ENCODE results near the gene ARL6IP6.
"Not testable (repeated sequence)": the region's sequence is repeated elsewhere in the genome, so short reads cannot be mapped to it uniquely, and the experiment has no call there.

ARL6IP6 gene

DNA sequence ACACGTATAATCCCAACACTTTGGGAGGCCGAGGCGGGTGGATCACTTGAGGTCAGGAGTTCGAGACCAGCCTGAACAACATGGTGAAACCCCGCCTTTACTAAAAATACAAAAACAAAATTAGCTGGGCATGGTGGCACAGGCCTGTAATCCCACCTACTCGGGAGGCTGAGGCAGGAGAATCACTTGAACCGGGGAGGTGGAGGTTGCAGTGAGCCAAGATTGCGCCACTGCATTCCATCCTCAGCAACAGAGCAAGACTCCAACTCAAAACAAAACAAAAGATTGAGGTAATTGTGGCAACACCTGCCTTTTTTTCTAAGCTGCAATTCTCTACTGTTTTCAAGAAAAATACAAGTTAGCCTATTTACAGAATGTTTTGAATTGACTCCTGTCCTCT is 4.2 kb downstream of the ARL6IP6 start:
- not testable (repeated sequence) for DNase-seq

DNA sequence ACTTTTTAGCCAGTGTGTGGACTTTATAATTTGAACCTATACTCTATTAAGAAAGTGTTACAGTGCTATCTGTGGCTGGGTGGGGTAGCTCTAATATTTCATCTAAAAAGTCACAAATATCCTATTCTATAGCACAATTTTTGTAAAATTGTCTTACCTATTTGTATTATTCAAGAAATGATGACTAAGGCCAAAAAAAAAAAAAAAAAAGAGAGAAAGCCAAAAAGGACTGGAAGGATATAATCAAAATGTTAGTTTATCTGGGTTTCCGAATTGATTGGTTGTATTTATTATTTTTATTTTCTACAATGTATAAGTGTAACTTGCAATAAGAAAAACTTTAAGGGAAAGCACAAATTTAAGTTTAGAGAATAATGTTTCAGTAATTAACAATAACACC is 5.5 kb downstream of the ARL6IP6 start:
- DNase-seq = no peak

DNA sequence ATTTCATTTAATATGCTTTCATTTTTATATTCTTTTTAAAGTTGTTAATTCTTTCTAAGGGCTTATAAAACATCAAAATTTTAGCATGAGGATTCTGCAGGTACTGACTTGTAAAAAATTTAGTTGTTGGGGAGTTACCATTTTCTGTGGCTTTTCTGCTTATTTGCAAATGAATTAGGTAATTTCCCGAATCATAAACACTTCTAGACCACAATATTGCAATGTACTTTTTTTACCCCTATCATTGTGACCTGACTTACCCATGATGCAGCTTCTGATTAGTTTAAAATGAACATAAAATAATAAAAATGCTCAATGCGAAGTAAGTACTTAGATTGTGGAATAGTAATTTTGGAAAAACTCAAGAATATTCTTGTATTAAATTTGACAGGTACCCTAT is 11.4 kb downstream of the ARL6IP6 start:
- no peak for DNase-seq

DNA sequence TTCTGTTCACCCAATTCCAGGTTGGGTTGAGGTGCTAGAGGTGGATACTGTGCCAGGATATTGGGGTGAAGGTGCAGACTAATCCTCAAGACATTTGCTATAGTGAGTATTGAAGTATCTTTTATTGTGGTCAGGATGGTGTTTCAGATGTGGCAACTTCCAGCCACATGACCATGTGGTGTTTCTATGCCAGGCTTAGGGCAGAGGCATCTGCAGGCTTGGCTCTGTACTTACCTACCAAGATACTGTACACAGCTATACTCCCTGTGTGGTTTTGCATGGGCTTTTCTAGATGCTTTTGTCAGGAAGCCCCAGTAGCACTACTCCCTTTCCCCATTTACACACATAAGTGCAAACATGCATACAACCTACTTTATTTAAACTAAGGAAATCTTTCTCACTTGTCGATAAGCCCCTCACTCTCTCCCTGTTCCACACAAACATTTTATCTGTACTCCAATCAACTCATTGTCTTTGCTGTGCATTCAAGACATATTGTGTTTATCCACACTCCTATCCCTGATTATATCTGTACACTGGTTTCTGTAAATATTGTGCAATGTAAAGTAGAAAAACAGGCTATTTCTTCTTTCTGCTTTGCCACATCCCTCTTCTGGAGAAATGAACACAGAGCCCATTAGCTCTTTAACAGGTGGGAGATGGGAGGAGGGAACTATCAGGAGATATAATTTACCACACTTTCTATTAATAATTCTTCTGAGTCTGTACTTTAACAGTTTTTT is 12.3 kb downstream of the ARL6IP6 start:
- no peak for DNase-seq

DNA sequence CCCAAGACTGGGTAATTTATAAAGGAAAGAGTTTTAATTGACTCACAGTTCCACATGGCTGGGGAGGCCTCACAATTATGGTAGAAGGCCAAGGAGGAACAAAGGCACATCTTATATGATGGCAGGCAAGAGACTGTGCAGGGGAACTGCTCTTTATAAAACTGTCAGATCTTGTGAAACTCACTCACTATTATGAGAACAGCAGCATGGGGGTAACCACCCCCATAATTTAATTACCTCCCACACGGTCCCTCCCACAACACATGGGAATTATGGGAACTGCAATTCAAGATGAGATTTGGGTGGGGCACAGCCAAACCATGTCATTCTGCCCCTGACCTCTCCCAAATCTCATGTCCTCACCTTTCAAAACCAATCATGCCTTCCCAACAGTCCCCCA is 19.1 kb downstream of the ARL6IP6 start:
- DNase-seq = not testable (repeated sequence)

DNA sequence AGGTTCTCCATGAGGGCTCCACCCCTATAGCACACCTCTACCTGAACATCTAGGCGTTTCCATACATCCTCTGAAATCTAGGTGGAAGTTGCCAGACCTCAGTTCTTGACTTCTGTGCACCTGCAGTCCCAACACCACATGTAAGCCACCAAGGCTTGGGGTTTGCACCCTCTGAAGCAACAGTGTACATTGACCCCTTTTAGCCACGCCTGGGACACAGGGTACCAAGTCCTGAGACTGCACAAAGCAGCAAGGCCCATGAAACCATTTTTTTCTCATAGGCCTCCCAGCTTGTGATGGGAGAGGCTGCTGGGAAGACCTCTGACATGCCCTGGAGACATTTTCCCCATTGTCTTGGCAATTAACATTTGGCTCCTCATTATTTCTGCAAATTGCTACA is 20.0 kb downstream of the ARL6IP6 start:
- no peak for DNase-seq

DNA sequence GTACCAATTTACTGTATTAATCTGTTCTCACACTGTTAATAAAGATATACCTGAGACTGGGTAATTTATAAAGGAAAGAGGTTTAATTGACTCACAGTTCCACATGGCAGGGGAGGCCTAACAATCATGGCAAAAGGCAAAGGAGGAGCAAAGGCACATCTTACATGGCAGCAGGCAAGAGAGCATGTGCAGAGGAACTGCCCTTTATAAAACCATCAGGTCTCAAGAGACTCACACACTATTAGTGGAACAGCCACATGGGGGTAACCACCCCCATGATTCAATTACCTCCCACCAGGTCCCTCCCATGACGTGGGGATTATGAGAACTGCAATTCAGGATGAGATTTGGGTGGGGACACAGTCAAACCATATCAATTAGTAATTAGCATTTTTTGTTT is 21.3 kb downstream of the ARL6IP6 start:
- DNase-seq = not testable (repeated sequence)

DNA sequence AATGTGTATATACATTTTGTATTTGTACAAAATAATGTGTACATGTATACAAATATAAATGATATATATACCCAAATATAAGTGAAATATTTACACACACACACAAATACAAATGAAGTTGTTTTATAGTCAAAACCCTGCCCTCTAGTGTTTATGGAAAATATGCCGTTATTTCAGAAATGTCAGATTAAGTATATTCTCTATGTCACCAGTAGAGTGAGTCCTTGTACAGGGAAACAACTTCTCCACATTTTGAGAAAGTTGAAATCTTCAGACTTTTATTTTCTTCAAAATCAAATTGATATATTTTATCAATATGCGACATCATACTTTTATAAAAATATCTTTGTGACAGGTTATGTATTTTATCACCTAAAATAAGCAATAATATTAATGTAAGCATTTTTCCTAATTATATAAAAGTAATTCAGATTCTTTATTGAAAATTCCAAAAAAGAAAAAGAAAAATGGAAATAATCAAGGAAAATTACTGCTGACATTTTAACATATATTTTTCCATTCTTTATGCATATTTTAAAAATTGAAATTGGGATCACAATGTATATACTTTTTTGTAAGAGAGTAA is 22.4 kb downstream of the ARL6IP6 start:
- peak in 1 of 58 donors; percentile 41 for DNase-seq

DNA sequence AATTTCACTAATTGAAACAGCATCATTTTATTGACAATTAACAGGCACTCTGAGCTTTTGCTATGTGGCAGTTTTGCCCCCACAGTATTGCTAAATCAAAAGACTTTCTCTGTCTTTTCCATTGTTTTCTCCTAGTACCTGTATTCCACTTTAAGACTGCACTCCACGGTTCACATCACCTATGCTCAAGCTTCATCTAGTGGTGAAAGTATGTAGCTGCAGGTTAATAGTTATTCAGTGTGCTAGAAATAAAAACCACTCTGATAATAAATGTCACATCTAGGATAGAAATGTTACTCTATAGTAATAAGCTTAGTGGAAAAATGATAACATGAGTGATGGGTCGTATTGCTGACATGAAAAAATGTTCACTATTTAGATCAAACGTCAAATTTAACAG is 24.6 kb downstream of the ARL6IP6 start:
- DNase-seq = no peak

DNA sequence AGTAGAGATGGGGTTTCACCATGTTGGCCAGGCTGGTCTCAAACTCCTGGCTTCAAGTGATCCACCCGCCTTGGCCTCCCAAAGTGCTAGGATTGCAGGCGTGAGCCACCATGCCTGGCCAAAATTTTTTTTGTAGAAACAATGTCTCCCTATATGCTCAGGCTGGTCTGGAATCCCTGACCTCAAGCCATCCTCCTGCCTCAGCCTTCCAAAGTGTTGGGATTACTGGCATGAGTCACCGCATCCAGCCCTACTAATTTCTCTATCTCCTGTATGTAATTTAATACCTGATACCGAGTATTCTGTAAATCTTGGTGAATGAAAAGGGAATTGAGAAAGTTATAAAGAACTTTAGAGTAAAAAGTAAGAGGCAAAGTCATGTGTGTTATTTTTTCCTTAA is 29.3 kb downstream of the ARL6IP6 start:
- DNase-seq = not testable (repeated sequence)

DNA sequence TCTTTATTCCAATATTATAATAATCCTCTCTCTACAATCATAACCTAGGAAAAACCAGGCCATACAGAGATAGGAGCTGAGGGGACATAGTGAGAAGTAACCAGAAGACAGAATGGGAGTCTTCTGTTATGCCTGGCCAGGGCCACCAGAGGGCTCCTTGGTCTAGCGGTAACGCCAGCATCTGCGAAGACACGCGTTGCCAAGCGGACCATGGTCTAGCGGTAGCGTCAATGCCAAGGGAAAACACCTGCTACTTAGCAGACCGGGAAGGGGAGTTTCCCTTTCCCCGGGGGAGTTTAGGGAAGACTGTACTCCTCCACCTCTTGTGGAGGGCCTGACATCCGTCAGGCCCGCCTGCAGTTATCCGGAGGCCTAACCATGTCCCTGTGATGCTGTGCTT is 36.6 kb downstream of the ARL6IP6 start:
- peak in 1 of 58 donors; percentile 1 for DNase-seq

DNA sequence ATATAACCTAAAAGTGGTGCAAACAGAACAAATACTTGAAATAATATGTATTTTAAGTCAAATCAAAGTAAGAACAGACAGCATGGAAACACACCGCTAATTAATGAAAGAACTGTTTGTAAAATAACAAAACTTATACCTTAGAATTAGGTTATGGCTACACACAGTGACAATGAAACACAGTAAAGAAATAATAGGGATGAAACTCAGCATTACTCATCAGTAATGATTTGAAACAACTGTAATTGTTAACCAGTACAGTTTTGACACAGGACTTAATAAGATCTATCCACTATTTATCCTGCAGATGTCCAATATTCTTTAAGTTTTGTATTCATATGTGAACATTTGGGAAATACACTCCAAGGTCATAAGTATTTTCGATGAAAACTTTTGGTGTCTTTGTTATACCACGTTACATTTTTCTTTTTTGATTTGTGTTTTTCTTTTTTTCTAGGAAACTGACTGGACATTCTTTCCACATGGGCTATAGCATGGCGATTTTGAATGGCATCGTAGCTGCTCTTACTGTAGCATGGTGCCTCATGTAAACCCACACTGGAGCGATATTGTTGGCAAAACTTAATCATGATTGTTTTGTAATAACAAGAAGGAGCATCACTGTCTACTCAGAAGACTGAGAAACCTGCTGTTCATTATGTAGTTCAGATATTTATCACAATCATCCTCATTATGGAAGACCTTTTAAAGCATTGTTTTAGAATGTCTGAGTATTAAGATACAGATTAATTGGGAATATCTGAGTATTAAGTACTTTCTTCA is 41.1 kb downstream of the ARL6IP6 start:
- no peak for DNase-seq

DNA sequence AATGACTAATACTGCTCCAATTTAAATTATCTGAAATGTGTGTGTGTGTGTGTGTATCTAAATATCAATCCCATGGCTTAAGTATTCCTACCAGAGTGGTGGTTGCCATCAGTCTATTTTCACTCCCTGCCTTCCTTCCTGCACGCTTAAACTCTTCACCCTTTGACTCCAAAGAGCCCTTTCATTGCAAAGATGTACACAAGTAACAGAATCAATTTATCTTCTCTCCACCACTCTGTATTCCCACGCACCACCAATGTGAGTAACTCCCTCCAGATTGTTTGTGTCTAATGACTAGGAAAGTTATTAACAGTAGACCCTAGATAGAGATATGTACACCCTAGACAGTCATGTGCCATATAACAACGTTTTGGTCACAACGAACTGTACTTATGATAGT is 42.8 kb downstream of the ARL6IP6 start:
- no peak for DNase-seq

DNA sequence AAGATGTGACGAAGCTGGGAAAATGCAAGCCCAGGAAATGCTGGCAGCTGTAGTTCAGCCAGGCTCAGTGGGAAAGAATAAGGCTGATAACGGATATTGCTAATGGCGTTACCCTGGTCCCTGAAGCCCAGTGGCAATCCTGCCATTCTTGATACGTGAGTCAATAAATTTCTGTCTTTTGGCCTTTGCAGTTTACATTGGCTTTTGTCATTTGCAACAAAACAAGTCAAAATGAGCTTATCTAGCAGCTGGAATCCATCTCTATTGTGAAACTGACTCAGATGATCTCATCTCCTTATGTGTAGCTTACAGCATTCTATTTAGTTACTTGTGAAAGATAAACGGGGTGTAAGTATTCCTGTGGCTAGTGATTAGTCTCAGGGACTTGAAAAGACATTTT is 43.8 kb downstream of the ARL6IP6 start:
- no peak for DNase-seq

DNA sequence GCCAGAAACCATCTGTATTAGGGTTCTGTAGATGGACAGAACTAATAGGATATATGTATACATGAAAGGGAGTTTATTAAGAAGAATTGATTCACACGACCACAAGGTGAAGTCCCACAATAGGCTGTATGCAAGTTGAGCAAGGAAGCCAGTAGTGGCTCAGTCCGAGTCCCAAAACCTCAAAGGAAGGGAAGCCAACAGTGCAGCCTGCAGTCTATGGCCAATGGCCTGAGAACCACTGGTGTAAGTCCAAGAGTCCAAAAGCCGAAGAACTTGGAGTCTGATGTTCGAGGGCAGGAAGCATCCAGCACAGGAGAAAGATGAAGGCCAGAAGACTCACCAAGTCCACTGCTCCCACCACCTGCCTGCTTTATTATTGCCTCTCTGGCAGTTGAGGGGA is 44.8 kb downstream of the ARL6IP6 start:
- not testable (repeated sequence) for DNase-seq

DNA sequence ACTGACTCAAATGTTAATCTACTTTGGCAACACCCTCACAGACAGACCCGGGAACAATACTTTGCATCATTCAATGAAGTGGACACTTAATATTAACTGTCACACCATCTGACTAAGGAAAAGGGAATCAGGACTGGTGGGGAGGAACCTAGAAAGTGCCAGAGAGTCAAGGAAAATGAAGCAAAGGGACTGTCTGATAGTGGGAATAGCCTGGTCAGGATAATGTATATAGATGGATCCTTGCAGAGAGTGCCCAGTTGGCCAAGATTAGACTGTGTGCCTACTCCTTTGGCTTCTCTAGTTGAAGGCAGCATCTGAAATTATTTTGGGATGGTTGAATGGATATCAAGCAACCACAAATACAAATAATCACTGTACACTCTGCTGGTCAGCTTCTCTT is 45.2 kb downstream of the ARL6IP6 start:
- DNase-seq = no peak

DNA sequence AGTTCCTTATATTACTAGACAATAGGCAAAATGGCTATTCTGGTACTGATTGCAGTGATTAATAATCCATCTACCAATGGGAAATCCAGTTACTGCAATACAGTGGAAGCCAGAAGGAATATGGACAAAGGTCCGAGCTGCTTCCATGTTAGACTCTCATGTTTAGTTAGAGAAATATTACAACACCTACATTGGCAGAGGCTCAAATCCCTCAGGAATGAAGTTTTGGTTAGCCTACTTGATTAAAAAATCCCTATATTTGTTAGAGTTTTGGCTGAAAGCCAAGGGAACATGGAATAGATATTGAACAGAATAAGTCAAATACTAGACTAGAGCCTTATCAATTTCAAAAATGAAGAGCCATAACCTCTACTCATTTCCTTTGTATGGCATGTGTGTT is 48.5 kb downstream of the ARL6IP6 start:
- no peak for DNase-seq

DNA sequence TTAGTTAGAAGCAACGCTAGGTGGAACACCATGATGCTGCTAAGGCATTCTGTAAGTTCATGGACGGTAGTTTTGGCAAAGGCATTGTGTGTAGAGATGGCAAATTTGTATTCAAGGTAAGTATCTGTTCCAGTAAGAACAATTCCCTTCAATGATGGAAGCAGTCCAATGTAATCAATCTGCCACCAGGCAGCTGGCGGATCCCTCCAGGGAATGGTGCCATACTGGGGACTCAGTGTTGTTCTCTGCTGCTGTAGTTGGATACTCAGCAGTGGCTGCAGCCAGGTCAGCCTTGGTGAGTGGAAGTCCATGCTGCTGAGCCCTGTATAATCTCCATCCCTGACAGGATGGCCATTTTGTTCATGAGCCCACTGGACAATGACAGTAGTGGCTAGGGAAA is 62.8 kb downstream of the ARL6IP6 start:
- DNase-seq = peak in 2 of 58 donors; percentile 0 to 1

DNA sequence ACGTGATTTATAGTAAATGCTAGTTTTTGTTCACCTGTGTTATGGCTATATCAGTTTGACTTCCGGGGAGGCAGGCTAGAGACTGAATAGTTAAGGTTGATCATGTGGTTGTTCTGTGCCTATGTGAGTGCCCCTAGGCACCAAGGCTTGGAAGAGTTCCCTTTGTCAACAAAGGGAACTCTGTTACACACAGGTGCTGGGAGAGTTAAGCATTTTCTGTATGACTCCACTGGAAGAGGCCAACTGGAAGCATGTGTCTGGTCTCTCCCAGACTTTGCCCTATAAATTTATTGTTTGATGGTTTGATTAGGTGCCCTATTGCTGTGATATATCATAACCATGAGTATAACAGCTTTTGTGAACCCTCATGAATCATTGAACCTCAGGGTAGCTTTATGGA is 63.8 kb downstream of the ARL6IP6 start:
- DNase-seq = no peak

DNA sequence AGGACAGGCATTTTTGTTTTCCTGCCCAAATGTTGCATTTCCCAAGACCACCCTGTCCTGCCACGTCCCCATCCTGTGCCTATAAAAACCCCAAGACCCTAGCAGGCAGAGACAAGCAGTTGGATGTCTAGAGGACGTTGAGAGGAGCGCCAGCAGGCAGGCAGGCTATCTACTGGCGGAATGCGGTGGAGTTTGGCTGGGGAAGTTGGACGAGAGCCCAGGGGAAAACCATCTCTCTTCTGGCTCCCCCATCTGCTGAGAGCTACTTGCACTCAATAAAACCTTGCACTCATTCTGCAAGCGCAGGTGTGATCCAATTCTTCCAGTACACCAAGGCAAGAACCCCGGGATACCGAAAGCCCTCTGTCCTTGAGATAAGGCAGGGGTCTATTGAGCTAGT is 72.5 kb downstream of the ARL6IP6 start:
- DNase-seq = peak in 10 of 58 donors; percentile 1 to 15 (median 6)

DNA sequence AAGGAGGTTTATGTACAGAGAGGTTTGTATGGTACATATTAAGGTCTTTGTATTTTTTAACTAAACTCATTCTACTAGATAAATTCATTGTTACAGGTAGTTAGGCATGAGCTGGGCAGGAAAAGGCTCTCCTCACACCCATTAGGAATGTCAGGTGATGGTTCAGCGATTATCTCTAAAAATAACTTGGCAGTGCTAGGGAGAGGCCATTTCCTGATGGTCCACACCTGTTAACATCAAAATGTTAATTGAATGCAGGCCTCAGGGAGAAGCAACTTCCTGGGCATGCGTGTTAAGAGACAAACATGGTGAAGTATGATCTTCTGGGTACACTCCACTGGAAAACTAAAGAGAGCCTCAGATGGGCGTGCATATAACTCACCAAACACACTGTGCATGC is 73.6 kb downstream of the ARL6IP6 start:
- no peak for DNase-seq

DNA sequence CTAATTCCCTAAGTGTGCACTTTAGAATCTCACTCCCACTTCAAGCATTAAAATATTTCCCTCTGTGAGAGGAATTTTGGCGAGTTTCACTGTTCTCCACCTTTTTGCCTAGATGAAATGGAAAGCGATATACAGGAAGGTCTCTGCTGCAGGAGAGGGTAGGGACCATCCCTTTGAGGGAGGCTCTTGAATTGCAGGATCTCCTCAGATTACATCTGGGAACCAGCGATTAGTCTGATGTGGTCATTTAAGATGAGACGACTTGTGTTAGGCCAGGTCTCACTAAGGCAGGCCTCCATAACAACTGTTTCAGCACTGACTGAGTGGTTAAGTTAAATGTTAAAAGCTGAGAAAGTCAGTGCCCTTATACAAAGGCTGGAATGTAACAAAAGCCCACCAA is 74.6 kb downstream of the ARL6IP6 start:
- DNase-seq = no peak

DNA sequence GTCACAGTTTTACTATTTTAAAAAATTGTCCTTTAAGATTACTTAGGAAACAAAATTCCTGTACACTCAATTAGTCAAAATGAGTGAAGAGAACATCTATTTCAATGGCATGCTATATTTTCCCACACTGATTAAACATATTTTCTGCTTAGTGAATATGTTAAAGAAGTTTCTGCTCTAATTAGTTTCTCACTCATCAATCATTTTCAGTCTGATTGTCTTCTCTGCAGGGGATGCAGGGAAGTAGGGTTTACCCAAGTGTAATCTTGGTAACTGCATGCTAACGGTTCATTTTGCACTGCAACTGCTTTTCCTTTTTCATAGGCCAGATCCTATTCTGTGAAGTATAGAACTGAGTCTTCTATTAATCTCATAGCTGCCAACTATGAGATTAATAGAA is 78.5 kb downstream of the ARL6IP6 start:
- no peak for DNase-seq

All from anterior cingulate cortex (tissue), 58 donors.